HG03280 (cell line): ENCODE measurements around the gene LYPLA2.
A peak's percentile ranks its signal among the peaks of the same experiment; 100 is the strongest.
"Not testable (repeated sequence)": the region's sequence is repeated elsewhere in the genome, so short reads cannot be mapped to it uniquely, and the experiment has no call there.

Experiments
- ATAC-seq: cut with Tn5 transposase; IDR thresholded peaks from one replicate; pipeline ENCODE4 v1.9.1; 2021; ENCODE audit warnings: mild to moderate bottlenecking, moderate library complexity; ENCODE audit not compliant: unreplicated experiment

The LYPLA2 gene

DNA sequence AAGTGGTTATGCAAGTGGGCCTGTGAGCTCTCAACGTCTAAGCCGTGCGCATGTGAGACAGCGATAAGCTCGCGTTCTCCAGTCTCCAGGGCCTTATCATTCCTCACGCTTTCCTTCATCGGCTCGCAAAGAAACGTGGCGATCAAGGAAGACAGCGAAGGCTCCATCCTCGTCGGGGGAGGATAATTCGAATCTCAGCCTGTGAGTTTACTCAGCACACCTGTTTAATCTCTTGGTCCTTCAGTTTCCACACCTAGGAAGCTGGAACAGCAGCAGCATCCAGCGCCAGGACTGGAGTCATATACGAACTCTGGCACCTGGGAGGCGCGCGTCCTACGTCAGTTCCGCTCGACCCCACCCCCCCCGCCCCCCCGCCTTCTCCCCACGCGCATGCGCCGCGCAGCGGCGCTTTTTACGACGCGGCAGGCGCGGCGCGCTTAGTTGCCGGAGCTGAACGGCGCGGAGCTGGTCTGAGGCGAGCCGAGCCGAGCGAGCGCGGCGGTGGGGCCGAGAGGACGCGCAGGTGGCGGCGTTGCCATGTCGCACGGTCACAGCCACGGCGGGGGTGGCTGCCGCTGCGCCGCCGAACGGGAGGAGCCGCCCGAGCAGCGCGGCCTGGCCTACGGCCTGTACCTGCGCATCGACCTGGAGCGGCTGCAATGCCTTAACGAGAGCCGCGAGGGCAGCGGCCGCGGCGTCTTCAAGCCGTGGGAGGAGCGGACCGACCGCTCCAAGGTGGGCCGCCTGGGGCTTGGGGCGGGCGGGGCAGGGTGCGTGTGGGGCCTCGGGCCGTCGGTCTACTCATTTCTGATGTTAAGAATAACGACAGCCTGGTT, 12.7 kb upstream of the LYPLA2 start, which contains the start of gene PITHD1:
Gene PITHD1 (plus strand): TSS at position 440 of the 836 bp plus-strand sequence. CDS start 98 bp downstream, at position 538.
- peak; percentile 76 for ATAC-seq

DNA sequence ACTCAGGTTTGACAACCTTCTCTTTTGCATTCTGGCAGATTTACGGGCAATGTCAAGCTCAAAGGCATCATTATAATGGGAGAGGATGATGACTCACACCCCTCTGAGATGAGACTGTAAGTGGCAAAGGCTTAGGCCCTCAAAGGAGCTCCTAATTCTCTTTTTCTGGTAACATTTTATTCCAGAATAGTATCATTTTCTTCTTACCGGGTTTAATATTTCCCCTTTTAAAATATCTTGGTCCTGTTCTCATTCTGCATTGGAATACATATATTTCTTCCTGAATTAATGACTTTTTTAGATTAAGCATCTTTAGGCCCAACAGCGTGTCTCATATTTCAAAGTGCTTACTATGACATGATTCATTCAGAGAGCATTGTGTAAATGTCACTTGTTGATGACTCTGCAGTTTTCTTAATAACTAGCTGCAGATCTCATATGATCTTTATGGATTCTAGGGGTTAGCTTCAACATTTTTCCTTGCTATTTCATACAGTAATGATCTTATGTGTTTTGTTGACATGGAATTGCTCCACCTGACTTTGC, 11.0 kb upstream of the LYPLA2 start:
- no peak for ATAC-seq

GRCh38 chr1:23783141-23783540, 7.8 kb upstream of the LYPLA2 start:
- not testable (repeated sequence) for ATAC-seq

DNA sequence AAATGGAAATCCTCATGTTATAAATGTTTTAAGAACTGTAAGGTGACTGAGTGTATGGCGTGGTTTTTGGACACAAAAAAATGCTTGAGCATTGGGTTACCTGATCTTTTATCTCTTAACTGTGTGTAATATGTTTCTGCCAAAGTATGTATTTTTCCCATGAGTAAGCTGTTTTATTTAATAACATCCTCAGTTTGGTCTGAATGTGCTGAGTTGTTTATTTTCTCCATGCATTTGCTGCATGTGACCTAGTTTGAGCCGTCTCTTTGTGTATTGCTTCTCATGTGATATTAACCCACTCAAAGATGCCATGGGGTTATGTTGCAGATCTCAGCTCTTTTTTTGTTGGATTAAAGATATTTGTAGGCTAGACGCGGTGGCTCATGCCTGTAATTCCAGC, 6.1 kb upstream of the LYPLA2 start:
- ATAC-seq = no peak

DNA sequence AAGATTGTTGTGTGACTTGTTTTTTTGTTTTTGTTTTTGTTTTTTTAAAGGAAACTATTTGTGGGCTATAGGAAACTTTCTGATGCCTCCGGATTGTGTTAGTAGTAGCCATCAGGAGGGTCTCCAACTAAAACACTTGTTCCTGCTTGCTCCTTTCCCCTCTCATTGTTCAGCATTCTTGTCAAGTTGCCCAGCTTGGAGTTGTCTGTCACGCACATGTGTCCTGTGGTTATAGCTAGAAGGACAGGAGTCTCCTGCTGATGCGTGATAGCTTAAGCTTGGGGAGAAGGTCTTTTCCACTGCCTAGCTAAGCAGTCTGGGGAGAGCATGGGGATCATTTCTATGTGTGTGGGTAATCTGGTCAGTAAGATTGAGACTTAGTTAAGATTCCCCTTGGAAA, 3.2 kb upstream of the LYPLA2 start:
- no peak for ATAC-seq

GRCh38 chr1:23788695-23789094, 2.2 kb upstream of the LYPLA2 start:
- no peak for ATAC-seq

- no peak for ATAC-seq
Observed at GRCh38 chr1:23791516-23792047, 637 bp downstream of the LYPLA2 start.

DNA sequence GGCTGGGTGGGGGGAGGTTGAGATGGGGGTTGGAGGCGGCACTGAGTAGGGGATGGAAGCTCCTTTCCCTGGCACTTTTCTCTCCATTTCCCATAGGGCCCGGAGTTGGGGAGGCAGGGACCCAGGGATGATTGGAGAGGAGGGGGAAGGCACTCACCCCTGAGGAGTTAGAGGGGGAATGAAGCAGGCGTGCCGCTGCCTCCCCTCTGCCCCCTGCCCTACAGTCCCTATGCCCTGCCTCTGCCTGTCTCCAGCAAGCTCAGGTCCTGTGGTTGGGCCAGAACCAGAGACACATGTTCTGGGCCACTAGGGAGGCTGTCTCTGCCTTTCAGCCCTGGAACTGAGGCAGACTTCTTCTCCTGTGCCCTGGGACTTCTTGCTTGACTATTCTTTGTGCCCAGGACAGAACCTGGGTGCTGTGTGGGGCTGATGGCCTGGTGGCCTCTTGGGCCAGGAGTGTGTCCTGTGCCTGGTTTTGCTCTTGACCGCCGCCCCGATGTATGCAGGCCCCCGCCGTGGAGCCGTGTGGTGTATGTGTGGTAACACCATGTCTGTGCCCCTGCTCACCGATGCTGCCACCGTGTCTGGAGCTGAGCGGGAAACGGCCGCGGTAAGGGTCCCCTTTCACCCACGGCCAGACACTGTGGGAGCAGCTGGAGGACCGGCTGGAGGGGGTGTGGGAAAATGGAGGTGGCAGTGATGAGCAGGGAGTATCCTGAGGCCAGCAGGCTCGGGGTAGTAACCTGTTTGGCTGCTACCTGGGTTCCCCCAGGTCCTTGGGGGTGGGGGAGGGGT, 1.4 kb downstream of the LYPLA2 start:
- no peak for ATAC-seq

GRCh38 chr1:23793018-23793781, 2.3 kb downstream of the LYPLA2 start:
- ATAC-seq = no peak

- ATAC-seq = no peak
Observed at GRCh38 chr1:23793861-23794731, 3.2 kb downstream of the LYPLA2 start.

DNA sequence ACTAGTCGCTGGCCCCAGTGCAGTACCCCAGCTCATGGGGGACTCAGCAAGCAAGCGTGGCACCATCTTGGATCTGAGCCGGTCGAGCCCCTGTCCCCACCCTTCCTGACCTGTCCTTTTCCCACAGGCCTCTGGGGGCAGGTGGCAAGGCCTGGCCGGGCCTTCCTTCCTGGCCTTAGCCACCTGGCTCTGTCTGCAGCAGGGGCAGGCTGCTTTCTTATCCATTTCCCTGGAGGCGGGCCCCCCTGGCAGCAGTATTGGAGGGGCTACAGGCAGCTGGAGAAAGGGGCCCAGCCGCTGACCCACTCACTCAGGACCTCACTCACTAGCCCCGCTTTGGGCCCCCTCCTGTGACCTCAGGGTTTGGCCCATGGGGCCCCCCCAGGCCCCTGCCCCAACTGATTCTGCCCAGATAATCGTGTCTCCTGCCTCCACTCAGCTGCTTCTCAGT, 3.8 kb downstream of the LYPLA2 start:
- not testable (repeated sequence) for ATAC-seq

DNA sequence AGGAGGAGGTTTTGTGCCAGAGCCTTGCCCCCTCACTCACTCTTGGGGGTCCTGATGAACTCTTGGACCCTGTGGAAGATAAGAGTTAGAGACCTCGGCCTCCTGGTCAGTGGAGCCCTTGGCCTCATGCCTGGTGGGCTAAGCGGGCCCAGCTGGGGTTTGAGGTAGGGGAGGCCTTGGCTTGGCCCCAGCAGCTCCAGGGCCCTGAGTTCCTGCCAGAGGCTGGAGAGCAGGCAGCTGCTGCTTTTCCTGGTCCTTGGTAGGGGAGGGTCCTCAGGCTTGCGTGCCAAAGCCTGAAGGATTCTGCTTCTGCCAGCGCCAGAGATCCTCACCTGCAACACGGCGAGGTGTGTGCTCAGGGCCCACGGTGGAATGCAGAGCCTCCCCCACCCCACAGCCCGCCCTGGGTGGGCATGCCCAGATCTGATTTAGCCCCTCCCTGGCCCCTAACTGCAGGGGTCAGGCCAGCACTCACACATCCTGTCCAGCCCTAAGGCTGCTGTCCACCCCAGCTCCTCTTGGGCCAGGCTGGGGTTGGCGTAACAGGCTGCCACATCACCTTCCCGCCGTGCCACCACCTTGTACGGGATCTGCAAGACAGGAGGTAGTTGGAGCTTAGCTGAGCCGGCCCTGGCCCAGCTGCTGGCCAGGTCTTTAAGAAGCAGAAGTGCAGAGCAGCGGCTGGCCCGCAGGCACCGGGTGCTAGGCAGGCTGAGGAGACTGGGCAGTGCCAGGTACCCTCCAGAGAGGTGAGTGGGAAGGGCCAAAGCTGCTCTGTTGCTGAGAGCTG, 4.9 kb downstream of the LYPLA2 start:
- no peak for ATAC-seq

- ATAC-seq = no peak
Observed at GRCh38 chr1:23796466-23797271, 5.7 kb downstream of the LYPLA2 start.

DNA sequence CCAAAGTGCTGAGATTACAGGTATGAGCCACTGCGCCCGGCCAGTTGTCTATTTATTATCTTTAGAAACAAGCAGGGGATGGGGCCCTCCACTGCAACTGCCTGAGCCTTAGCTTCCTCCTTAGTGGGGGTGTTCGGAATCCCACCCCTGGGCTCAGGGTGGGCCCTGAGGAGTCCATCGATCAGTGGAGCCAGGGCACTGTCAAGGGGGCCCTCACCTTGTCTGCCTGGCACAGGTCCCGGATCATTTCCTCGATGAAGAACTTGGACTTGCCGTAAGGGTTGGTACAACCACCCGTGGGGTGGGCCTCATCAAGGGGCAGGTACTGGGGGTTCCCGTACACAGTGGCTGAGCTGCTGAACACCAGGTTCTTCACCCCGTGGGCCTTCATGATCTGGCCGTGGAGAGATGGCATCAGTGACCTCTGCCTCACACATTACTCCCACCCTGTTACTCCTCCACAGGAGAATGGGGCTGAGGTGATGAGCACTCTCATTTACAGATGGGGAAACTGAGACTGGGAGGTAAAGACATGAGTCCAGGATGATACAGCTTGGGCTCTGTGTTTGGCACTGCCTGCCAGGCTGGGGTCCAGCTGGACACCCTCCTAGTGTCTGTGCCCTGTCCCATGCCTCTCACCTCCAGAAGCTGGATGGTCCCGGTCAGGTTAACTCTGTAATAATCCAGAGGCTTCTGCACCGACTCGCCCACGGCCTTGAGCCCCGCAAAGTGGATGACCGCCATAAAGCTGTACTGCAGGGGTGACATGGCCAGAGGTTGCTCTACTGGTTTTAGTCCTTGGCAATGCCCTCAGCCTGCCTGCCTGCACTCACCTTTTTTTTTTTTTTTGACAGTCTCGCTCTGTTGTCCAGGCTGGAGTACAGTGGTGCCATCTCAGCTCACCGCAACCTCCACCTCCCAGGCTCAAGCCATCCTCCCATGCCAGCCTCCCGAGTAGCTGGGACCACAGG, 6.8 kb downstream of the LYPLA2 start:
- no peak for ATAC-seq

GRCh38 chr1:23798662-23799142, 7.8 kb downstream of the LYPLA2 start:
- ATAC-seq = no peak

DNA sequence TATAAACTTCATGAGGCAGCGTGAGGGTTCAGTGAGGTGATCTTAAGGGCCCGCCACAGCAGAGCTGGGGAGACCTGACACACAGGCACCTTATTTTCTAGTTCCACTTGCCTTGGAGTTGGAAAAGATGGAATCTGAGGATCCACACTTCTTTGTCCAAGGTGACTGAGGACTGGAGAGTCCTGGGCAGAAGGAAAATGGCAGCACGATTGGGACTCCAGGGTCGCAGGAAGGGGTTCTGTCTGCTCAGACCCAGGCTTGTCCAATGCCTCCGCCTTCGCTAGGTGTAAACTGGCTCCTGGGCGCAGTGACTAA, 8.3 kb downstream of the LYPLA2 start:
- no peak for ATAC-seq
